ENCODE data around the gene PSMD3.

GRCh38 chr17:40033339-40033738, 52.7 kb downstream of the PSMD3 start:
- no peak for TF ChIP-seq POLR2A (IDR thresholded peaks at IDR 0.05)
- no peak for TF ChIP-seq CTCF (IDR thresholded peaks at IDR 0.05)
- no peak for TF ChIP-seq EP300 (IDR thresholded peaks at IDR 0.05)
